Activated CD4-positive, alpha-beta memory T cell treated with anti-CD3 and anti-CD28 coated beads for 36 hours (primary cell): ENCODE results near the gene NUP93. TPM values are rescaled to one million over a fixed set of nuclear protein-coding genes. Genes with fewer than 3 reads are reported as not detected.

ENCODE experiments used
- CTCF ChIA-PET: fragments of 350-600 bp; sonication (Branson Sonifier 250); formaldehyde crosslinking; loops from one replicate; lab custom pipeline; 2021; ENCODE audit warnings: antibody characterized with exemption, inconsistent platforms; lab: Charles Lee
- POLR2A ChIA-PET: fragments of 350-600 bp; sonication (Branson Sonifier 250); formaldehyde crosslinking; loops from one replicate; lab custom pipeline; 2021; ENCODE audit warnings: antibody characterized with exemption; lab: Charles Lee
- DNase-seq: peaks from one replicate; pipeline ENCODE4 v3.0.0-alpha.2; 2020
- H3K27ac Mint-ChIP-seq: one replicate; pipeline ENCODE4 v1.8.0; 2021; ENCODE audit warnings: mixed read lengths
- H3K27me3 Mint-ChIP-seq: one replicate; pipeline ENCODE4 v1.8.0; 2021; ENCODE audit warnings: mixed read lengths
- H3K36me3 Mint-ChIP-seq: one replicate; pipeline ENCODE4 v1.8.0; 2021; ENCODE audit warnings: mixed read lengths
- H3K4me1 Mint-ChIP-seq: one replicate; pipeline ENCODE4 v1.8.0; 2021; ENCODE audit warnings: low read depth, mixed read lengths
- H3K4me3 Mint-ChIP-seq: one replicate; pipeline ENCODE4 v1.8.0; 2021; ENCODE audit warnings: mild to moderate bottlenecking, mixed read lengths
- H3K9me3 Mint-ChIP-seq: one replicate; pipeline ENCODE4 v1.8.0; 2021; ENCODE audit warnings: mixed read lengths
- intact Hi-C: fragments of 100-400 bp; cut with micrococcal nuclease; formaldehyde crosslinking; loops from one replicate; pipeline ENCODE4 v1.15.1; 2023
- microRNA-seq: library from miRNA; unstranded; fragments of <30 nt; microRNA quantifications from one replicate; pipeline ENCODE4 v1.2.0, GENCODE V29; 2022; ENCODE audit warnings: borderline number of aligned reads, borderline microRNAs expressed, borderline replicate concordance
- total RNA-seq, 2 experiments: library from RNA; stranded (reverse); gene quantifications; one replicate each; pipeline ENCODE4 v1.2.3, GENCODE V29; 2021

NUP93 gene
- total RNA-seq, 2 experiments from 2014 or later = 131 to 133 TPM

GRCh38 chr16:56895813-56896212 lies 165.9 kb downstream of the NUP93 start:
- no peak for DNase-seq
- no peak overlapping the region for H3K27ac Mint-ChIP-seq
- no peaks in the 10 kb centered on the region for H3K36me3 Mint-ChIP-seq
- POLR2A ChIA-PET = no interaction called here
- CTCF ChIA-PET = interaction anchor here (1.6 kb wide), 1 partner anchor 68 kb away, joined by 3 read pairs; no protein-coding TSS in a partner anchor
- no peak overlapping the region for H3K4me3 Mint-ChIP-seq
- peaks cover 16% of the 10 kb centered on the region for H3K4me1 Mint-ChIP-seq
- intact Hi-C loops = no loop called here
- H3K27me3 Mint-ChIP-seq = peaks cover 4% of the 10 kb centered on the region
- no peaks in the 10 kb centered on the region for H3K9me3 Mint-ChIP-seq

DNA sequence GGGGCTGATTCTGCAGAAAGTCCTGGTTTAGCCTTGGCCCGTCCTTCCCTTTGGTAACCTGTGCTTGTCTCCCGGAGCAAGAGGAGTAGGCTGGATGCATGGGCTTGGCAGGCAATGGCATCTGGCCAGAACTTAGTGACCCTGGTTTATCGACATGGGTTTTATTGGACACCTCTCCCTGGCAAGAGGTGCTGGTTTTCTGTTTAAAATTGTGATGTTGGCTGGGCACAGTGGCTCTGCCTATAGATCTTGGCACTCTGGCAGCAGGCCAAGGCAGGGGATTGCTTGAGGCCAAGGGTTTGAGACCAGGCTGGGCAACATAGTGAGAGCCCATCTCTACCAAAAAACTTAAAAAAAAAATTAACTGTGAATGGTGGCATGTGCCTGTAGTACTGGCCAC lies 166.3 kb downstream of the NUP93 start:
- H3K27ac Mint-ChIP-seq = no peak overlapping the region
- no peak for DNase-seq
- peaks cover 16% of the 10 kb centered on the region for H3K4me1 Mint-ChIP-seq
- H3K9me3 Mint-ChIP-seq = no peaks in the 10 kb centered on the region
- ChIA-PET POLR2A (no interaction called here), CTCF (interaction anchor here (1.6 kb wide), 1 partner anchor 68 kb away, joined by 3 read pairs; no protein-coding TSS in a partner anchor)
- H3K4me3 Mint-ChIP-seq = no peak overlapping the region
- intact Hi-C loops = no loop called here
- H3K36me3 Mint-ChIP-seq = no peaks in the 10 kb centered on the region
- peaks cover 4% of the 10 kb centered on the region for H3K27me3 Mint-ChIP-seq

DNA sequence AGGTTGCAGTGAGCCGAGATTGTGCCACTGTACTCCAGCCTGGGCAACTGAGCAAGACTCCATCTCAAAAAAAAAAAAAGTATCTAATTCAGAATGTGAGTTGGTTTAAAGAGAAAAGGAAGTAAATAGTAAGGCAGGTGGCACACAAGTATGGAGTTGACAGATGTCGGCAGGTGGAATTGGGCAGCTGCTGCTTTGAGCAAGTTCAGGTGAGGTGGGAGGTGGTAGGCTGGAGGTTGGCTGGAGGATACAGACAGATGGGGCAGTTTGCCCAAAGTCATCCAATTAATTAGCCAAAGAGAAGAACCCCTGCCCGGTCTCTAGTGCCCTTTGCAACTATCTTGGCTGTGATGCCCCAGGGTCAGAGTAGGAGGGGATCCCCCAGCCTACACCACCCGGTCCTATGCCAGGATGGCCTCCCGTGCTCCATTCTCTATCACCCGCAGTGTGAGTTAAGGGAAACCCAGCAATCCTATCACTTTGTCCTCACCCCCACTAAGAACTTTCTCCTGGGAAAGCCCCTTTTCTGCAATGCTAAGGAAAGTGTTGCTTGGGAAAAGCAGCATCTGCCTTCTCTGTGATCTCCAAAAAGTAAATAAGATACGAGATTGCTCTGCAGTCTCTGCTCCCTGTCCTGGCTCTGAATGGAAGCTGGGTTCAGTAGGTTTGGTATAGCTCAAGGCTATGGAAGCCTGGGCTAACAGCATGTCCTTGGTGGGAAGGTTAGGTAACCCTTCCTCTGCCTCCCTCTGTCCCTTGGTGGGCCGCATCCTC lies 167.3 kb downstream of the NUP93 start:
- intact Hi-C loops = no loop called here
- Mint-ChIP-seq H3K4me3 (no peak overlapping the region), H3K9me3 (no peaks in the 10 kb centered on the region)

GRCh38 chr16:56898847-56899246 lies 168.9 kb downstream of the NUP93 start:
- no peak overlapping the region for H3K27ac Mint-ChIP-seq
- H3K9me3 Mint-ChIP-seq = no peaks in the 10 kb centered on the region
- intact Hi-C loops = no loop called here
- CTCF ChIA-PET = no interaction called here
- H3K36me3 Mint-ChIP-seq = no peaks in the 10 kb centered on the region
- H3K4me3 Mint-ChIP-seq = no peak overlapping the region
- H3K27me3 Mint-ChIP-seq = peaks cover 4% of the 10 kb centered on the region
- H3K4me1 Mint-ChIP-seq = peaks cover 16% of the 10 kb centered on the region
- DNase-seq = peak; percentile 13
- POLR2A ChIA-PET = no interaction called here

More for the DNA sequence above, 167.3 kb downstream of the NUP93 start:
- H3K27ac Mint-ChIP-seq = no peak overlapping the region
- DNase-seq = no peak
- peaks cover 4% of the 10 kb centered on the region for H3K27me3 Mint-ChIP-seq
- POLR2A ChIA-PET = no interaction called here
- H3K36me3 Mint-ChIP-seq = no peaks in the 10 kb centered on the region
- peaks cover 16% of the 10 kb centered on the region for H3K4me1 Mint-ChIP-seq
- CTCF ChIA-PET = no interaction called here

Small RNA genes within 50 kb of the gene (microRNA-seq; reads per million reads assigned to microRNA genes)
- 1.2 reads per million for gene MIR138-2

Other genes with a start within 250 kb of the NUP93 start
- gene BBS2, start 210.1 kb upstream of the NUP93 start, total RNA-seq = 10 to 100 TPM; 21.5 to 22.6 TPM
- gene MT4, start 165.1 kb upstream of the NUP93 start, total RNA-seq = not detected
- 1 to 10 TPM; 3.1 to 3.9 TPM for gene MT3, start 140.6 kb upstream of the NUP93 start, total RNA-seq
- 100 to 1,000 TPM; 102 to 105 TPM for gene MT2A, start 121.5 kb upstream of the NUP93 start, total RNA-seq
- 1 to 10 TPM; 4.4 to 4.8 TPM for gene MT1E, start 104.3 kb upstream of the NUP93 start, total RNA-seq
- not detected for gene MT1M, start 97.5 kb upstream of the NUP93 start, total RNA-seq
- under 1 TPM in 1 of 2 experiments, not detected in 1; 0.94 TPM for gene MT1A, start 91.5 kb upstream of the NUP93 start, total RNA-seq
- gene MT1B, start 78.2 kb upstream of the NUP93 start, total RNA-seq = not detected
- gene MT1F, start 72.2 kb upstream of the NUP93 start, total RNA-seq = 1 to 10 TPM; 8.5 to 9.2 TPM
- 1 to 10 TPM; 5.0 to 5.8 TPM for gene MT1G, start 62.1 kb upstream of the NUP93 start, total RNA-seq
- gene MT1H, start 60.3 kb upstream of the NUP93 start, total RNA-seq = under 1 TPM in 1 of 2 experiments, not detected in 1; 0.70 TPM
- gene MT1X, start 47.7 kb upstream of the NUP93 start, total RNA-seq = 10 to 100 TPM; 31.9 to 38.1 TPM
- gene SLC12A3, start 135.1 kb downstream of the NUP93 start, total RNA-seq = not detected
- gene HERPUD1, start 202.0 kb downstream of the NUP93 start, total RNA-seq = 100 to 1,000 TPM; 159 TPM
- not detected for gene CETP, start 231.8 kb downstream of the NUP93 start, total RNA-seq